ENCODE measurements around the gene PXN. TPM values are rescaled to one million over a fixed set of nuclear protein-coding genes. Genes with fewer than 3 reads are reported as not detected.

The PXN gene
- total and polyA plus RNA-seq, 2 of the 13 experiments (the other 11 are each of a cell fraction or from before 2014, with no cell fraction given): 13.6 to 14.2 TPM

DNA sequence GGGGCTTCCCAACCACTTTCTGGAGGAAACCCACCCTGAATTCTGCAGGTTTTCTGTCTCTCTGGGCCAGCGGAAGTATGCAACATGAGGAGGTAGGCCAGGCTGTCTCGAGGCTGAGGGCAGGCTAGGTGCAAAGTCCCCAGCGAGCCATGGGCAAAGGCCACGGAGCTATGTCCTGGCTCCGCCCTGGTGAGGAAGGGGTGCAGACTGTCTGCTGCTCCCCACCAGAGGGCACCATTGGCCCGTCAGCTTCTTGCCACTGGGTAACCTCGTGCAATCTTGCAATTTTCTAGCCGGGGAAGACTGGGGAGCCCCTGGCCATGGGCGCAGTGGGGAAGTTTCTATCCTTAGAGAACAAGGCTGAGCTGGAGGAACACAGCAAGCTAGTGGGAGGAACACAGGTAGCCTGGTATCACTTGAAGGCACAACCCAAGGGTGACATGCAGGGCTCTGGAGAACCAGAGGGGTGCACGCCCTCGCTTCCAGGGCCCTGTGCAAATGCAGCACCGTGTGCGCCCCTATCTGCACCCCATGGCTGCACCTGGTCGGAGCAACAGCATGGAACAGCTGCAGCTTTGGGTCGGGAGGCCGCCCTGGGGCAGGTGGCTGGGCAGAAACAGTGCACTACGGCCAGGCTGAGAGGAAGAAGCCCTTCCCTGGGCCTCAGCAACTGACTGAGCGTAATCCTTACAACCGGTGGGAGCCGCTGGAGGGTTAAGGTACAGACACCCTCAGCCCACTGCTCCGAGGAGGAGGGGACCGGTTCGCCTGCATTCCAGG is 37.0 kb downstream of the PXN start (continued):
- TF ChIP-seq, protein P1, sequence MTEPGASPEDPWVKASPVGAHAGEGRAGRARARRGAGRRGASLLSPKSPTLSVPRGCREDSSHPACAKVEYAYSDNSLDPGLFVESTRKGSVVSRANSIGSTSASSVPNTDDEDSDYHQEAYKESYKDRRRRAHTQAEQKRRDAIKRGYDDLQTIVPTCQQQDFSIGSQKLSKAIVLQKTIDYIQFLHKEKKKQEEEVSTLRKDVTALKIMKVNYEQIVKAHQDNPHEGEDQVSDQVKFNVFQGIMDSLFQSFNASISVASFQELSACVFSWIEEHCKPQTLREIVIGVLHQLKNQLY (CRISPR knock-in tag; IDR thresholded peaks at IDR 0.05): peak; percentile 60; the same call in 1 of the 2 replicates
- TF ChIP-seq ZNF589 (CRISPR knock-in tag; conservative IDR thresholded peaks at IDR 0.05) (0 out of 2 replicates have a peak, but pooled peaks have one; percentile 74), ZNF441 (CRISPR knock-in tag; IDR thresholded peaks at IDR 0.05; ENCODE audit: borderline replicate concordance) (no peak), MBNL3 (CRISPR knock-in tag; conservative IDR thresholded peaks at IDR 0.05) (no peak), ZNF552 (CRISPR knock-in tag; IDR thresholded peaks at IDR 0.05; ENCODE audit: borderline replicate concordance) (peak; percentile 56; the same call in 1 of the 2 replicates), ATM (IDR thresholded peaks at IDR 0.05; ENCODE audit: borderline replicate concordance) (no peak), ZFP82 (CRISPR knock-in tag; IDR thresholded peaks at IDR 0.05; ENCODE audit: borderline replicate concordance) (no peak), SIN3B (IDR thresholded peaks at IDR 0.05; ENCODE audit: low read length) (no peak), ATF7-NPFF (CRISPR knock-in tag; IDR thresholded peaks at IDR 0.05; ENCODE audit: low read depth) (no peak), ARID2 (CRISPR knock-in tag; IDR thresholded peaks at IDR 0.05; ENCODE audit: borderline replicate concordance) (no peak; the same call in 1 of the 2 replicates), ZNF33A (CRISPR knock-in tag; IDR thresholded peaks at IDR 0.05; ENCODE audit: borderline replicate concordance) (no peak; the same call in 1 of the 2 replicates), ZNF460 (CRISPR knock-in tag; IDR thresholded peaks at IDR 0.05; ENCODE audit: borderline replicate concordance) (no peak; the same call in 1 of the 2 replicates), ZNF547 (CRISPR knock-in tag; IDR thresholded peaks at IDR 0.05) (peak; percentile 59; the same call in 1 of the 2 replicates), ZFY (CRISPR knock-in tag; IDR thresholded peaks at IDR 0.05) (peak; percentile 85), AGO1 (IDR thresholded peaks at IDR 0.05; ENCODE audit: low read depth, low read length, poor library complexity, severe bottlenecking) (peak; percentile 71), NR2F6 (IDR thresholded peaks at IDR 0.05) (peak; percentile 60; the same call in 1 of the 2 replicates), NR2F6 (CRISPR knock-in tag; IDR thresholded peaks at IDR 0.05) (peak; percentile 92), ZNF713 (CRISPR knock-in tag; IDR thresholded peaks at IDR 0.05) (no peak)
- TF ChIP-seq, protein P2, sequence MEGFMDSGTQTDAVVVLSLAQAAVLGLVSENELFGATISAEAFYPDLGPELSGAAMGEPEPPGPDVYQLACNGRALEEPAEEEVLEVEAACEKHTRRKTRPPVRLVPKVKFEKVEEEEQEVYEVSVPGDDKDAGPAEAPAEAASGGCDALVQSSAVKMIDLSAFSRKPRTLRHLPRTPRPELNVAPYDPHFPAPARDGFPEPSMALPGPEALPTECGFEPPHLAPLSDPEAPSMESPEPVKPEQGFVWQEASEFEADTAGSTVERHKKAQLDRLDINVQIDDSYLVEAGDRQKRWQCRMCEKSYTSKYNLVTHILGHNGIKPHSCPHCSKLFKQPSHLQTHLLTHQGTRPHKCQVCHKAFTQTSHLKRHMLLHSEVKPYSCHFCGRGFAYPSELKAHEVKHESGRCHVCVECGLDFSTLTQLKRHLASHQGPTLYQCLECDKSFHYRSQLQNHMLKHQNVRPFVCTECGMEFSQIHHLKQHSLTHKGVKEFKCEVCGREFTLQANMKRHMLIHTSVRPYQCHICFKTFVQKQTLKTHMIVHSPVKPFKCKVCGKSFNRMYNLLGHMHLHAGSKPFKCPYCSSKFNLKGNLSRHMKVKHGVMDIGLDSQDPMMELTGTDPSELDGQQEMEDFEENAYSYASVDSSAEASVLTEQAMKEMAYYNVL (CRISPR knock-in tag; IDR thresholded peaks at IDR 0.05; ENCODE audit: borderline replicate concordance): peak; percentile 81; the same call in 1 of the 2 replicates
- TF ChIP-seq, protein P3, sequence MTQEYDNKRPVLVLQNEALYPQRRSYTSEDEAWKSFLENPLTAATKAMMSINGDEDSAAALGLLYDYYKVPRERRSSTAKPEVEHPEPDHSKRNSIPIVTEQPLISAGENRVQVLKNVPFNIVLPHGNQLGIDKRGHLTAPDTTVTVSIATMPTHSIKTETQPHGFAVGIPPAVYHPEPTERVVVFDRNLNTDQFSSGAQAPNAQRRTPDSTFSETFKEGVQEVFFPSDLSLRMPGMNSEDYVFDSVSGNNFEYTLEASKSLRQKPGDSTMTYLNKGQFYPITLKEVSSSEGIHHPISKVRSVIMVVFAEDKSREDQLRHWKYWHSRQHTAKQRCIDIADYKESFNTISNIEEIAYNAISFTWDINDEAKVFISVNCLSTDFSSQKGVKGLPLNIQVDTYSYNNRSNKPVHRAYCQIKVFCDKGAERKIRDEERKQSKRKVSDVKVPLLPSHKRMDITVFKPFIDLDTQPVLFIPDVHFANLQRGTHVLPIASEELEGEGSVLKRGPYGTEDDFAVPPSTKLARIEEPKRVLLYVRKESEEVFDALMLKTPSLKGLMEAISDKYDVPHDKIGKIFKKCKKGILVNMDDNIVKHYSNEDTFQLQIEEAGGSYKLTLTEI (CRISPR knock-in tag; conservative IDR thresholded peaks at IDR 0.05): no peak
- TF ChIP-seq, protein P4, sequence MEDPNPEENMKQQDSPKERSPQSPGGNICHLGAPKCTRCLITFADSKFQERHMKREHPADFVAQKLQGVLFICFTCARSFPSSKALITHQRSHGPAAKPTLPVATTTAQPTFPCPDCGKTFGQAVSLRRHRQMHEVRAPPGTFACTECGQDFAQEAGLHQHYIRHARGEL (CRISPR knock-in tag; IDR thresholded peaks at IDR 0.05): 0 out of 2 replicates have a peak, but pooled peaks have one; percentile 7
- TF ChIP-seq, protein P5, sequence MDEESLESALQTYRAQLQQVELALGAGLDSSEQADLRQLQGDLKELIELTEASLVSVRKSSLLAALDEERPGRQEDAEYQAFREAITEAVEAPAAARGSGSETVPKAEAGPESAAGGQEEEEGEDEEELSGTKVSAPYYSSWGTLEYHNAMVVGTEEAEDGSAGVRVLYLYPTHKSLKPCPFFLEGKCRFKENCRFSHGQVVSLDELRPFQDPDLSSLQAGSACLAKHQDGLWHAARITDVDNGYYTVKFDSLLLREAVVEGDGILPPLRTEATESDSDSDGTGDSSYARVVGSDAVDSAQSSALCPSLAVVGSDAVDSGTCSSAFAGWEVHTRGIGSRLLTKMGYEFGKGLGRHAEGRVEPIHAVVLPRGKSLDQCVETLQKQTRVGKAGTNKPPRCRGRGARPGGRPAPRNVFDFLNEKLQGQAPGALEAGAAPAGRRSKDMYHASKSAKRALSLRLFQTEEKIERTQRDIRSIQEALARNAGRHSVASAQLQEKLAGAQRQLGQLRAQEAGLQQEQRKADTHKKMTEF (CRISPR knock-in tag; IDR thresholded peaks at IDR 0.05): peak; percentile 82
- TF ChIP-seq, protein P6, sequence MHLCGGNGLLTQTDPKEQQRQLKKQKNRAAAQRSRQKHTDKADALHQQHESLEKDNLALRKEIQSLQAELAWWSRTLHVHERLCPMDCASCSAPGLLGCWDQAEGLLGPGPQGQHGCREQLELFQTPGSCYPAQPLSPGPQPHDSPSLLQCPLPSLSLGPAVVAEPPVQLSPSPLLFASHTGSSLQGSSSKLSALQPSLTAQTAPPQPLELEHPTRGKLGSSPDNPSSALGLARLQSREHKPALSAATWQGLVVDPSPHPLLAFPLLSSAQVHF (CRISPR knock-in tag; IDR thresholded peaks at IDR 0.05): no peak

Measured in HepG2 (cell line).